Activated B cell treated with CpG ODN at 0.5 μM for 24 hours (primary cell): ENCODE measurements around the gene PCDHA1. TPM values are rescaled to one million over a fixed set of nuclear protein-coding genes. Genes with fewer than 3 reads are reported as not detected.

Source experiments
- ATAC-seq: fragments of 200-7000 bp; cut with Tn5 transposase; one replicate; pipeline ENCODE4 v1.10.0; 2021; ENCODE audit warnings: low read depth, mild to moderate bottlenecking, moderate library complexity
- CTCF ChIA-PET: fragments of 350-600 bp; sonication (Branson Sonifier 250); formaldehyde crosslinking; loops from one replicate; lab custom pipeline; 2021; ENCODE audit warnings: antibody characterized with exemption; lab: Charles Lee
- POLR2A ChIA-PET: fragments of 350-600 bp; sonication (Branson Sonifier 250); formaldehyde crosslinking; loops from one replicate; lab custom pipeline; 2021; ENCODE audit warnings: antibody characterized with exemption; lab: Charles Lee
- DNase-seq: peaks from one replicate; pipeline ENCODE4 v3.0.0; 2022
- H3K27ac Mint-ChIP-seq: one replicate; pipeline ENCODE4 v1.8.0; 2020; ENCODE audit warnings: mixed read lengths
- H3K27me3 Mint-ChIP-seq: one replicate; pipeline ENCODE4 v1.8.0; 2021; ENCODE audit warnings: mixed read lengths
- H3K36me3 Mint-ChIP-seq: one replicate; pipeline ENCODE4 v1.8.0; 2021; ENCODE audit warnings: low read depth, mixed read lengths
- H3K4me1 Mint-ChIP-seq: one replicate; pipeline ENCODE4 v1.8.0; 2021; ENCODE audit warnings: mixed read lengths
- H3K4me3 Mint-ChIP-seq: one replicate; pipeline ENCODE4 v1.8.0; 2020; ENCODE audit warnings: mild to moderate bottlenecking, mixed read lengths
- H3K9me3 Mint-ChIP-seq: one replicate; pipeline ENCODE4 v1.8.0; 2020; ENCODE audit warnings: mixed read lengths
- CTCF ChIP-seq: fragments of 200-600 bp; IDR thresholded peaks from one replicate; pipeline ENCODE4 v1.8.0; 2022; ENCODE audit warnings: antibody characterized with exemption, mild to moderate bottlenecking
- intact Hi-C: fragments of 100-400 bp; cut with micrococcal nuclease; formaldehyde crosslinking; loops from one replicate; pipeline ENCODE4 v1.15.1; 2024
- total RNA-seq: library from RNA; stranded (reverse); gene quantifications from 2 replicates; pipeline ENCODE4 v1.2.3, GENCODE V29; 2022

Gene PCDHA1
- total RNA-seq, 1 donor from 2014 or later = not detected

DNA sequence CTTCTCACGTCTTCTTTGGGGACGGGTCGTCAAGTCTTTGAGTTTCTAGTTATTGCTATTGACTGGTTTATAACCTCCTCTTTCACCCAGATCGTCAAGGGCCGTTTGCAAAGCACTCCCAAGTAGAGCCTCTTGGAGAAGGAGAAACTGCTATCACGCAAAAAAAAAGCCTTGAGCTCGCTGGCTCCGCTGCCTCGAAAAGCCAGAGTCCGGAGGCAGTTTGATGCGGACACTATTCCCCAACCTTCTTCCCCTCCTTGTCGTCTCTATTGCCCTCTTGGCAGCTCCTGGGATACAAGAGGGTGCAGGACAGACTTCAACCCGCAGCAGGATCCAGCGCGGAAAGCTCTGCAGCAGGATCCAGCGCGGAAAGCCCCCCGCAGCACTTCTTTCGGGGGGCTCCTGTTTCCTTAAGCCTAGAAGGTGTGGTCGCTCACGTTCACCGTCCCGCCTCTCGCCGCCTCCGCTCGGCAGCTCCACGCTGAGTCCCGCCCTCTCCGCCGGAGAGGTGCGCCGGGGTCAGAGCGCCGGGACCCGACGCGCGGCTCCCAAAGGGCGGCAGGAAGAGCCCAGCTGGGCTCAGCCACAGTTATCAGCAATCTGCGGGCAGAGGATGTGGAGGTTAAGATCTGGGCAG, 140.0 kb downstream of the PCDHA1 start, which contains the start of gene PCDHAC1:
TSS of gene PCDHAC1 (plus strand) at position 494 of the 637 bp plus-strand sequence. CDS start 594 bp downstream, outside the sequence.
- peak within 1 kb of the TSS; percentile 41 for H3K4me3 Mint-ChIP-seq
- H3K4me1 Mint-ChIP-seq = peaks cover 4% of the 10 kb centered on the region
- intact Hi-C loops = no loop called here
- POLR2A ChIA-PET = no interaction called here
- H3K27me3 Mint-ChIP-seq = peaks cover 42% of the 10 kb centered on the region
- CTCF ChIA-PET = no interaction called here
- H3K27ac Mint-ChIP-seq = no peak within 1 kb of the TSS
- TF ChIP-seq CTCF = no peak
- H3K9me3 Mint-ChIP-seq = peaks cover 2% of the 10 kb centered on the region
- no peaks in the 10 kb centered on the region for H3K36me3 Mint-ChIP-seq
- ATAC-seq (no peak), DNase-seq (no peak)

GRCh38 chr5:140926443-140927227, 140.7 kb downstream of the PCDHA1 start:
- ChIA-PET CTCF (no interaction called here), POLR2A (no interaction called here)
- no peak for ATAC-seq
- Mint-ChIP-seq H3K36me3 (no peaks in the 10 kb centered on the region), H3K27me3 (peaks cover 42% of the 10 kb centered on the region), H3K4me1 (peaks cover 4% of the 10 kb centered on the region), H3K4me3 (peak overlapping the region; percentile 41), H3K27ac (no peak overlapping the region), H3K9me3 (peaks cover 2% of the 10 kb centered on the region)
- DNase-seq = no peak
- intact Hi-C loops = no loop called here
- no peak for TF ChIP-seq CTCF

- Mint-ChIP-seq H3K27ac (no peak overlapping the region), H3K4me1 (peaks cover 4% of the 10 kb centered on the region), H3K9me3 (peaks cover 2% of the 10 kb centered on the region), H3K4me3 (peak overlapping the region; percentile 41), H3K27me3 (peaks cover 39% of the 10 kb centered on the region), H3K36me3 (no peaks in the 10 kb centered on the region)
- ATAC-seq (no peak), DNase-seq (no peak)
- ChIA-PET CTCF (no interaction called here), POLR2A (no interaction called here)
- TF ChIP-seq CTCF = no peak
- intact Hi-C loops = no loop called here
Observed at GRCh38 chr5:140927228-140927573, 141.3 kb downstream of the PCDHA1 start.

- no peaks in the 10 kb centered on the region for H3K36me3 Mint-ChIP-seq
- no peak overlapping the region for H3K27ac Mint-ChIP-seq
- H3K9me3 Mint-ChIP-seq = no peaks in the 10 kb centered on the region
- intact Hi-C loops = no loop called here
- H3K27me3 Mint-ChIP-seq = peaks cover 1% of the 10 kb centered on the region
- ATAC-seq = no peak
- TF ChIP-seq CTCF = no peak
- DNase-seq = no peak
- no peaks in the 10 kb centered on the region for H3K4me1 Mint-ChIP-seq
- POLR2A ChIA-PET = no interaction called here
- CTCF ChIA-PET = no interaction called here
- H3K4me3 Mint-ChIP-seq = no peak overlapping the region
Observed at GRCh38 chr5:140934964-140935606, 149.1 kb downstream of the PCDHA1 start.

- H3K4me3 Mint-ChIP-seq = no peak overlapping the region
- CTCF ChIA-PET = no interaction called here
- ATAC-seq (no peak), DNase-seq (no peak)
- H3K9me3 Mint-ChIP-seq = peaks cover 16% of the 10 kb centered on the region
- no peaks in the 10 kb centered on the region for H3K4me1 Mint-ChIP-seq
- intact Hi-C loops = no loop called here
- H3K36me3 Mint-ChIP-seq = no peaks in the 10 kb centered on the region
- POLR2A ChIA-PET = no interaction called here
- no peak overlapping the region for H3K27ac Mint-ChIP-seq
- TF ChIP-seq CTCF = no peak
- no peaks in the 10 kb centered on the region for H3K27me3 Mint-ChIP-seq
Observed at GRCh38 chr5:140946578-140946977, 160.6 kb downstream of the PCDHA1 start.
